HL-60 (cell line): ENCODE measurements around the gene MYADML2.

ENCODE experiments used
- DNase-seq, 2 experiments: peaks; one replicate each; pipeline ENCODE4 v3.0.0-alpha.2; 2010 to 2020; ENCODE audit warnings: low read depth in 1 of 2, low spot score in 1 of 2
- H3K27ac ChIP-seq: fragments of 250-450 bp; sonication (Bioruptor Pico); replicated peaks from 2 replicates; pipeline ENCODE4 v1.5.1; 2020; ENCODE audit warnings: mild to moderate bottlenecking, moderate library complexity
- H3K27me3 ChIP-seq: fragments of 250-450 bp; sonication (Bioruptor Pico); 2 replicates; pipeline ENCODE4 v1.5.1; 2021; ENCODE audit warnings: mild to moderate bottlenecking, moderate library complexity; ENCODE audit not compliant: insufficient read depth, poor library complexity, severe bottlenecking
- H3K4me3 ChIP-seq: replicated peaks from 2 replicates; pipeline ENCODE4 v1.5.1; 2011; ENCODE audit warnings: mild to moderate bottlenecking, control low read depth, low read length; ENCODE audit not compliant: insufficient read depth
- GABPA ChIP-seq: IDR thresholded peaks from 2 replicates; pipeline ENCODE4 v1.6.1; 2012; ENCODE audit warnings: low read depth
- POLR2AphosphoS5 ChIP-seq: IDR thresholded peaks from 2 replicates; pipeline ENCODE4 v1.6.1; 2012; ENCODE audit warnings: low read depth
- SPI1 ChIP-seq: IDR thresholded peaks from 2 replicates; pipeline ENCODE4 v1.6.1; 2012; ENCODE audit warnings: low read depth, mild to moderate bottlenecking, borderline replicate concordance
- TF ChIP-seq, protein P1 (sequence below): IDR thresholded peaks from one replicate; pipeline ENCODE4 v1.5.1; 2011; ENCODE audit warnings: low read length, control low read depth, inconsistent platforms; ENCODE audit not compliant: insufficient read depth
- TF ChIP-seq, protein P2 (sequence below): IDR thresholded peaks from 2 replicates; pipeline ENCODE4 v1.6.1; 2012; ENCODE audit warnings: low read depth; ENCODE audit not compliant: insufficient replicate concordance

The MYADML2 gene

DNA sequence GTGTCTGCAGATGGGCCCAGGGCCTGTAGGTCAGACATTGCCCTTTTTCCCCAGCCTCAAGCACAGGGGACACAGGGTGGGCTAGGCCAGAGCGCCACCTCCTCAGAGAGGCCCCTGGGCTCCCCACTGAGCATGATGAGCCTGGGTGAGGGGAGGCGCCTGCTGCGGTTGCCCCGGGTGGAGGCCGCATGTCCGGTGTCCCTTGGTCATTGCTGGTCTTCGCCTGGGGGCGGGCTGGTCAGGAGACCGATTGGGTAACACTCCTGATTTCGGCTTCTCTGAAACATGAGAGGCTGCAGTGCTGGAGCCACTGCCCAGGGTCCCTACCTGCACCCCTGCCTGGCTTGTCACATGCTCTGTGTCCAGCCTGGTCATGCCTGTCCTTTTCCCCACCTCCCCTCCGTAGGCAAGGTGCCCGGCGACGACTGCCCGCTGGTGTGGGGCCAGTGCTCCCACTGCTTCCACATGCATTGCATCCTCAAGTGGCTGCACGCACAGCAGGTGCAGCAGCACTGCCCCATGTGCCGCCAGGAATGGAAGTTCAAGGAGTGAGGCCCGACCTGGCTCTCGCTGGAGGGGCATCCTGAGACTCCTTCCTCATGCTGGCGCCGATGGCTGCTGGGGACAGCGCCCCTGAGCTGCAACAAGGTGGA lies 47.4 kb downstream of the MYADML2 start:
- no peak for DNase-seq
- Histone ChIP-seq H3K27me3 (peaks cover 5% of the 10 kb centered on the region), H3K4me3 (no peak overlapping the region), H3K27ac (no peak overlapping the region)
- TF ChIP-seq GABPA = no peak
- 0 out of 2 replicates have a peak, but pooled peaks have one; percentile 11 for TF ChIP-seq POLR2AphosphoS5
- TF ChIP-seq SPI1 = no peak
- TF ChIP-seq, protein P1, sequence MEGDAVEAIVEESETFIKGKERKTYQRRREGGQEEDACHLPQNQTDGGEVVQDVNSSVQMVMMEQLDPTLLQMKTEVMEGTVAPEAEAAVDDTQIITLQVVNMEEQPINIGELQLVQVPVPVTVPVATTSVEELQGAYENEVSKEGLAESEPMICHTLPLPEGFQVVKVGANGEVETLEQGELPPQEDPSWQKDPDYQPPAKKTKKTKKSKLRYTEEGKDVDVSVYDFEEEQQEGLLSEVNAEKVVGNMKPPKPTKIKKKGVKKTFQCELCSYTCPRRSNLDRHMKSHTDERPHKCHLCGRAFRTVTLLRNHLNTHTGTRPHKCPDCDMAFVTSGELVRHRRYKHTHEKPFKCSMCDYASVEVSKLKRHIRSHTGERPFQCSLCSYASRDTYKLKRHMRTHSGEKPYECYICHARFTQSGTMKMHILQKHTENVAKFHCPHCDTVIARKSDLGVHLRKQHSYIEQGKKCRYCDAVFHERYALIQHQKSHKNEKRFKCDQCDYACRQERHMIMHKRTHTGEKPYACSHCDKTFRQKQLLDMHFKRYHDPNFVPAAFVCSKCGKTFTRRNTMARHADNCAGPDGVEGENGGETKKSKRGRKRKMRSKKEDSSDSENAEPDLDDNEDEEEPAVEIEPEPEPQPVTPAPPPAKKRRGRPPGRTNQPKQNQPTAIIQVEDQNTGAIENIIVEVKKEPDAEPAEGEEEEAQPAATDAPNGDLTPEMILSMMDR = no peak

DNA sequence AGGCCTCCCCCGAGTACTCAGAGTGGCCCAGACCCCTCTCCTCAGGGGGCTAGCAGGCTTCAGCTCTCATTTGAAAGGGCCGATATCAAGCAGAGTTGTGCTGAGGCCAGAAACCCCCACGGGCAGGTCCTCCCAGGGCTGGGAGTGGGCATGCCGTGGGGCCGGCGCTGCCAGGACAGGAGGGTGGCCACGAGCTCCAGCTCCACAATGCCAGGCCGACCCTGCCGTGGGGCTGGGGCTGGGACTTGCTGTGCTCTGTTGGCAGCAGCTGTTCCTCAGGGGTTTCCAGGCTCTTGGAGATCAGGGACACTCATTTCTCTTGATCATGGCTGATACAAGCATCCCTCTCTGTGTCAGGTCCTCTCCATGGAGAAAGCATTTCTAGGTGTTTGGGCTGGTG lies 48.1 kb downstream of the MYADML2 start:
- no peak overlapping the region for H3K4me3 ChIP-seq
- peaks cover 5% of the 10 kb centered on the region for H3K27me3 ChIP-seq
- TF ChIP-seq, protein P1 = no peak
- TF ChIP-seq POLR2AphosphoS5 = no peak
- TF ChIP-seq GABPA = no peak
- TF ChIP-seq, protein P2, sequence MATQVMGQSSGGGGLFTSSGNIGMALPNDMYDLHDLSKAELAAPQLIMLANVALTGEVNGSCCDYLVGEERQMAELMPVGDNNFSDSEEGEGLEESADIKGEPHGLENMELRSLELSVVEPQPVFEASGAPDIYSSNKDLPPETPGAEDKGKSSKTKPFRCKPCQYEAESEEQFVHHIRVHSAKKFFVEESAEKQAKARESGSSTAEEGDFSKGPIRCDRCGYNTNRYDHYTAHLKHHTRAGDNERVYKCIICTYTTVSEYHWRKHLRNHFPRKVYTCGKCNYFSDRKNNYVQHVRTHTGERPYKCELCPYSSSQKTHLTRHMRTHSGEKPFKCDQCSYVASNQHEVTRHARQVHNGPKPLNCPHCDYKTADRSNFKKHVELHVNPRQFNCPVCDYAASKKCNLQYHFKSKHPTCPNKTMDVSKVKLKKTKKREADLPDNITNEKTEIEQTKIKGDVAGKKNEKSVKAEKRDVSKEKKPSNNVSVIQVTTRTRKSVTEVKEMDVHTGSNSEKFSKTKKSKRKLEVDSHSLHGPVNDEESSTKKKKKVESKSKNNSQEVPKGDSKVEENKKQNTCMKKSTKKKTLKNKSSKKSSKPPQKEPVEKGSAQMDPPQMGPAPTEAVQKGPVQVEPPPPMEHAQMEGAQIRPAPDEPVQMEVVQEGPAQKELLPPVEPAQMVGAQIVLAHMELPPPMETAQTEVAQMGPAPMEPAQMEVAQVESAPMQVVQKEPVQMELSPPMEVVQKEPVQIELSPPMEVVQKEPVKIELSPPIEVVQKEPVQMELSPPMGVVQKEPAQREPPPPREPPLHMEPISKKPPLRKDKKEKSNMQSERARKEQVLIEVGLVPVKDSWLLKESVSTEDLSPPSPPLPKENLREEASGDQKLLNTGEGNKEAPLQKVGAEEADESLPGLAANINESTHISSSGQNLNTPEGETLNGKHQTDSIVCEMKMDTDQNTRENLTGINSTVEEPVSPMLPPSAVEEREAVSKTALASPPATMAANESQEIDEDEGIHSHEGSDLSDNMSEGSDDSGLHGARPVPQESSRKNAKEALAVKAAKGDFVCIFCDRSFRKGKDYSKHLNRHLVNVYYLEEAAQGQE = no peak
- no peak for TF ChIP-seq SPI1
- DNase-seq = no peak
- H3K27ac ChIP-seq = no peak overlapping the region

DNA sequence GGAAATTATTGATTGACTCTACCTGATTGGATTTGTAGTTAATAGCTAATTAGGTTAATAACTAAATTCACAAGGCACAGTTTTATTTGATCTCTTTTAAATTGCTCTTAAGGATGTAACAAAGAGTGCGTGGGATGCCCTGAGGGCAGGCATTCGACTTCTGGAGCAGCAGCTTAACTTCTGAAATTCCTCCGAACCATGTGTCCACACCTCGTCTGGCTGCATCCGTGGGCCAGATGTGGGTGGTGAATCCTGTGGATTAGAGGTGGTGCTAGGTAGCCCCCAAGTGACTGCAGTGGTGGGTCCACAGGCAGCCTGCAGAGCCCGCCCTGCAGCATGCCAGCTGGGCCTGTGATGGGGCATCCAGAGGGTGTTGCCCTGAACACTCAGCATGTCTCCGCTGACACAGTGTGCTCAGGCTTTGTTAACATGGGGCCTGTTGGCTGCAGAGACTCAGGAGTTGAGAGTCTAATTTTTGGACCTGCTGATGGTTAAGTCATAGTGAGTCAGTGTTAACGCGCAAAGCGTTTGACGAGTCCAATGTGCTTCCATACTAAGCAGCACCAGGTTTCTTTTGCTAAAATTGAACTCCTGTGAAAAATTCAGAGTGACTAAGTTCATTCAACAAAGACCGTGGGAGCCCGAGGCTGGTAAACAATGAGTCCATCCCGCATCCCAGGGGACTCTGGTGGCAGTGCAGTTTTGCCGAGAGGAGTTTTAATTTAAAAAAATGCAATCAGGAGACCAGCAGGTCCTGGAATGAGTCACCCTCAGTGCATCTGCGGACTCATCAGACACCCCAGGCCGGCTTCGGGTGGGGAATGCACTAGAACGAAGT lies 48.8 kb downstream of the MYADML2 start:
- Histone ChIP-seq H3K4me3 (no peak overlapping the region), H3K27ac (no peak overlapping the region), H3K27me3 (peaks cover 5% of the 10 kb centered on the region)
- TF ChIP-seq, protein P2 = no peak
- TF ChIP-seq POLR2AphosphoS5 (no peak), SPI1 (no peak), GABPA (no peak)
- TF ChIP-seq, protein P1 = no peak
- no peak for DNase-seq
